Breast epithelium (tissue), 3 donors: ENCODE data around the gene P3H2.

ENCODE experiments used
- CTCF ChIP-seq, 3 donors: fragments of 450-650 bp; IDR thresholded peaks; one replicate each; pipeline ENCODE4 v1.5.1; 2016 to 2017; ENCODE audit warnings: antibody characterized with exemption in 3 of 3, mild to moderate bottlenecking in 3 of 3, moderate library complexity in 3 of 3
- POLR2A ChIP-seq: fragments of 450-650 bp; IDR thresholded peaks from one replicate; pipeline ENCODE4 v1.6.1; 2016; ENCODE audit warnings: antibody characterized with exemption, mild to moderate bottlenecking, moderate library complexity
- POLR2AphosphoS5 ChIP-seq, 3 donors: sonication (generic); formaldehyde crosslinking; IDR thresholded peaks; one replicate each; pipeline ENCODE4 v1.6.1; 2017; ENCODE audit warnings: antibody characterized with exemption in 3 of 3

DNA sequence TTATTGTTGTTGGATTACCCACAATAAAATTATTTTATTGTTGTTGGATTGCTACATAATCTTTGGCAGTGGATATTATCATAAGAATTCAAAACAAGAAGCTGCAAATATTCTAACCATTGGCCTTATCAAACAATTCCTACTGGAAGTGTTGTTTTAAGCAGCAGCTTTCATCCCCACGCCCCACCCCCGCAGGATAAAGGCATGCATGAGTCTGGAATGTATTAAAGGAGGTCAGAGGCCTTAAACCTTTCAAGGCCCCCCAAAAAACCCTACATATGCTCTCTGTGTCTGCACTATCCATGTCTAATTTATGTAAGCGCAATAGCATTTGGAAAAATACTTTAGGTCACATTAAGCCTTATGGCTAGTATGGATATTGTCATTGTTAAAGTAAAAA is 23.1 kb downstream of the P3H2 start:
- no peak for TF ChIP-seq POLR2AphosphoS5 (IDR thresholded peaks at IDR 0.05)
- TF ChIP-seq CTCF (IDR thresholded peaks at IDR 0.05), result no peak
- no peak for TF ChIP-seq POLR2A
